ENCODE results near the gene DLG4. TPM values are rescaled to one million over a fixed set of nuclear protein-coding genes. Genes with fewer than 3 reads are reported as not detected.

Gene DLG4
- total and polyA plus RNA-seq, 2 donors (not counting 1 experiment from before 2014, with no cell fraction given): 2.0 to 12.5 TPM

- H3K27ac ChIP-seq (ENCODE audit: low read length in 2 of 2): no peak overlapping the region
- CTCF ChIA-PET: interaction anchor here (3.8 kb wide), 1 partner anchor 80 kb away, joined by 47 read pairs; no protein-coding TSS in a partner anchor
- intact Hi-C loops (cut with micrococcal nuclease): no loop called here
Observed at GRCh38 chr17:7217113-7217987, 2.3 kb downstream of the DLG4 start.

More at GRCh38 chr17:7217113-7217987, 2.3 kb downstream of the DLG4 start:
- Mint-ChIP-seq H3K27me3 (no peaks in the 10 kb centered on the region), H3K4me1 (peaks cover 65% of the 10 kb centered on the region), H3K4me3 (peak overlapping the region; percentile 23), H3K27ac (no peak overlapping the region), H3K9me3 (ENCODE audit: insufficient read depth) (no peaks in the 10 kb centered on the region)
- DNase-seq (no peak), ATAC-seq (ENCODE audit: low read depth) (no peak)
- no peaks in the 10 kb centered on the region for H3K9me3 ChIP-seq (ENCODE audit: control extremely low read depth in 1 of 3, control insufficient read depth in 2 of 3, insufficient read depth in 1 of 3, low read length in 2 of 3)
- H3K36me3 ChIP-seq (replicated peaks in 1 of 2; ENCODE audit: control extremely low read depth in 1 of 2, control insufficient read depth in 1 of 2, extremely low read depth in 1 of 2, insufficient read depth in 2 of 2, low read length in 1 of 2): peaks cover 0 to 5% of the 10 kb centered on the region in 2 experiments
- POLR2A ChIA-PET: interaction anchor here (0.6 to 9.1 kb wide), 3 partner anchors 20 to 264 kb away, joined by 3 to 157 read pairs (median 3); partner anchors contain the start of genes CTDNEP1, DVL2, GABARAP and PHF23
- 2% methylated on average over 13 of the region's 32 CpGs for WGBS (ENCODE audit: insufficient coverage)
- no peak overlapping the region for H3K9ac ChIP-seq (ENCODE audit: low read length)
- no peaks in the 10 kb centered on the region for H4K20me1 ChIP-seq (ENCODE audit: control insufficient read depth, insufficient read depth, low read length, poor library complexity, severe bottlenecking)
- peaks cover 32 to 64% of the 10 kb centered on the region in 2 donors for H3K4me1 ChIP-seq (ENCODE audit: control insufficient read depth in 2 of 2, insufficient read depth in 2 of 2, low read length in 2 of 2)
- peaks cover 7% of the 10 kb centered on the region for H3K79me2 ChIP-seq (ENCODE audit: control insufficient read depth, insufficient read depth, low read length)
- H3K4me3 ChIP-seq (ENCODE audit: control extremely low read depth in 1 of 5, extremely low read depth in 1 of 5, insufficient read depth in 1 of 5, low read depth in 2 of 5, low read length in 4 of 5): no peak overlapping the region
- H2AFZ ChIP-seq (ENCODE audit: insufficient read depth, low read depth, low read length, poor library complexity, severe bottlenecking): no peak overlapping the region
- peak overlapping the region; percentile 56 for H3K4me2 ChIP-seq (replicated peaks; ENCODE audit: low read depth, low read length, poor library complexity, severe bottlenecking)
- TF ChIP-seq CTCF (IDR thresholded peaks at IDR 0.05) (no peak), EZH2 (IDR thresholded peaks at IDR 0.05; ENCODE audit: borderline replicate concordance, insufficient read depth, low read depth, low read length, poor library complexity, severe bottlenecking) (no peak)
- H3K27me3 ChIP-seq (replicated peaks in 1 of 4; ENCODE audit: control extremely low read depth in 1 of 4, control insufficient read depth in 3 of 4, insufficient read depth in 4 of 4, low read length in 3 of 4): no peaks in the 10 kb centered on the region

All from B cell (primary cell).